ENCODE measurements around the gene SNX25. TPM values are rescaled to one million over a fixed set of nuclear protein-coding genes. Genes with fewer than 3 reads are reported as not detected.

Gene SNX25
- total RNA-seq, 6 experiments from 2014 or later = 8.0 to 13.0 (median 10.5) TPM

DNA sequence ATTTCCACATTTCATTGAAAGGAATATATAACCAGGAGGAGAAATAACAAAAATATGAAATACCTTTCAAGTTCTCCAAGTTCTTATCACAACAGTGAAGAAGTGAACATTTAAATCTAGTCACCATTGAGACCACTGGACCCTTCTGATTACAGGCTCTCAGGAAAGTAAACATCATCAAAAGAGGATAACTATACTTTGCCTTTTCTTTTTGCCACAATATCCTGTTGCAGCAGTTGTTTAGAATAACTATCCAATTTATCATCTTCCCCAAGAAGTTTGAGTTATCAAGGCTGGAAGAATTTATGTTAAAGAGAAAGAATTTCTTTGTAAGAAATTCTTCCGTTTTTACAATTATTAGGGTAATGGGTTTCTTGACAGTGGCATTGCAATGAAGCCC, 182.8 kb downstream of the SNX25 start:
- Histone ChIP-seq H3K4me1 (peaks cover 0 to under 1% (median 0%) of the 10 kb centered on the region in 4 donors), H3K27me3 (no peaks in the 10 kb centered on the region), H3K9me3 (no peaks in the 10 kb centered on the region), H3K4me3 (no peak overlapping the region), H3K36me3 (no peaks in the 10 kb centered on the region), H3K27ac (no peak overlapping the region)
- intact Hi-C loops (cut with DNase I) = loop anchor here in 1 of 2 donors (10.0 kb wide), 1 partner anchor 187 kb away; the partner anchor contains the start of genes CFAP97 and SNX25
- ATAC-seq (no peak), DNase-seq (no peak)
- TF ChIP-seq, protein P1, sequence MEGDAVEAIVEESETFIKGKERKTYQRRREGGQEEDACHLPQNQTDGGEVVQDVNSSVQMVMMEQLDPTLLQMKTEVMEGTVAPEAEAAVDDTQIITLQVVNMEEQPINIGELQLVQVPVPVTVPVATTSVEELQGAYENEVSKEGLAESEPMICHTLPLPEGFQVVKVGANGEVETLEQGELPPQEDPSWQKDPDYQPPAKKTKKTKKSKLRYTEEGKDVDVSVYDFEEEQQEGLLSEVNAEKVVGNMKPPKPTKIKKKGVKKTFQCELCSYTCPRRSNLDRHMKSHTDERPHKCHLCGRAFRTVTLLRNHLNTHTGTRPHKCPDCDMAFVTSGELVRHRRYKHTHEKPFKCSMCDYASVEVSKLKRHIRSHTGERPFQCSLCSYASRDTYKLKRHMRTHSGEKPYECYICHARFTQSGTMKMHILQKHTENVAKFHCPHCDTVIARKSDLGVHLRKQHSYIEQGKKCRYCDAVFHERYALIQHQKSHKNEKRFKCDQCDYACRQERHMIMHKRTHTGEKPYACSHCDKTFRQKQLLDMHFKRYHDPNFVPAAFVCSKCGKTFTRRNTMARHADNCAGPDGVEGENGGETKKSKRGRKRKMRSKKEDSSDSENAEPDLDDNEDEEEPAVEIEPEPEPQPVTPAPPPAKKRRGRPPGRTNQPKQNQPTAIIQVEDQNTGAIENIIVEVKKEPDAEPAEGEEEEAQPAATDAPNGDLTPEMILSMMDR (IDR thresholded peaks at IDR 0.05) = no peak
- no peak for TF ChIP-seq POLR2A (IDR thresholded peaks at IDR 0.05)
- WGBS (ENCODE audit: insufficient coverage, low coverage, low lambda C conversion rate, missing lambda C conversion rate) = 89% methylated on average over 1 of the region's 1 CpG

- Histone ChIP-seq H3K4me1 (peaks cover 0 to 8% (median 4%) of the 10 kb centered on the region in 4 donors), H3K4me3 (peak overlapping the region; percentile 57 to 80 (median 69)), H3K27ac (peak overlapping the region; percentile 100), H3K9me3 (no peaks in the 10 kb centered on the region), H3K27me3 (no peaks in the 10 kb centered on the region), H3K36me3 (peaks cover 0 to 10% (median 2%) of the 10 kb centered on the region in 4 donors)
- 56% methylated on average over 12 of the region's 12 CpGs for WGBS (ENCODE audit: insufficient coverage, low coverage, low lambda C conversion rate, missing lambda C conversion rate)
- TF ChIP-seq, protein P1 (IDR thresholded peaks at IDR 0.05) = no peak
- TF ChIP-seq POLR2A (IDR thresholded peaks at IDR 0.05) = no peak
- no peak for DNase-seq
- intact Hi-C loops (cut with DNase I) = loop anchor here in 1 of 2 donors (10.0 kb wide), 1 partner anchor 190 kb away; the partner anchor contains the start of genes CFAP97 and SNX25
- no peak for ATAC-seq
Observed at GRCh38 chr4:185394568-185395237, 185.3 kb downstream of the SNX25 start.

DNA sequence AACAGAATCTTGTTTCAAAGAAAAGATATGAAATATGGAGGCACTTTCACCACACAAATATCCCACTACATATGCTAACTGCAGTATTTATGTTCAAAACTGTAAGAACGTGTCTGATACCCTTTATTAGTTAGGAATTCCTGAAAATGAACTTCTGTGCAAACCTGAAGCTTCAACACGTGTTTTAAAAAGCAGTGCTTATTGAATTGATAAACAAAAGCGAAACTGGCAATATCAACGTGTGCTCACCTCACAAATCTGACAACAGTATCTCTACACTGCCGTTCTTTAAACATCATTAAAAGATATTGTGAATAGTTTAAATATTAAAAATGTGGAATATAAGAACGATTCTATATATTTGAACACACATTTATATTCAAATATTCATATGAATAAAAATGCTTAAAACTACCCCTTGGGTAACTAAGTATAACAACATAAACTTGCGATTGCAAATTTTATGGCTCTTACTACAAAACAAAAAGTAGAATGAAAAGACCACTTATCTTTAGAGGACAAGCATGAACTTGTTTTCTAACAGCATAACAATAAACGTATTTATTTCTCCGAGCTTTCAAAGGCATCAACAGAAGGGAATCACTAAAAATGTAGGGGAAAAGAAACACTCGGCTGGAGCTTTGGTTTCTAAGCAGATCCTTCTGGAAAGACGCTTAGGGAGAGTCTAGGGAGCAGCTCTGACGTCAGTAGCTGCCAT, 186.0 kb downstream of the SNX25 start, which contains the start of gene LRP2BP:
Gene LRP2BP (minus strand): TSS at position 687 of the 718 bp plus-strand sequence. CDS start 17,738 bp downstream, outside the sequence.
- intact Hi-C loops (cut with DNase I) = loop anchor here in 1 of 2 donors (10.0 kb wide), 1 partner anchor 191 kb away; the partner anchor contains the start of genes CFAP97 and SNX25
- DNase-seq (no peak), ATAC-seq (no peak)
- 1% methylated on average over 11 of the region's 12 CpGs for WGBS (ENCODE audit: insufficient coverage, low coverage, low lambda C conversion rate, missing lambda C conversion rate)
- Histone ChIP-seq H3K9me3 (no peaks in the 10 kb centered on the region), H3K36me3 (peaks cover 0 to 17% (median 4%) of the 10 kb centered on the region in 4 donors), H3K4me3 (peak within 1 kb of the TSS; percentile 57 to 80 (median 69)), H3K27ac (peak within 1 kb of the TSS; percentile 100), H3K4me1 (peaks cover 0 to 8% (median 4%) of the 10 kb centered on the region in 4 donors), H3K27me3 (no peaks in the 10 kb centered on the region)
- TF ChIP-seq POLR2A (IDR thresholded peaks at IDR 0.05) = no peak
- TF ChIP-seq, protein P1 (IDR thresholded peaks at IDR 0.05) = no peak

DNA sequence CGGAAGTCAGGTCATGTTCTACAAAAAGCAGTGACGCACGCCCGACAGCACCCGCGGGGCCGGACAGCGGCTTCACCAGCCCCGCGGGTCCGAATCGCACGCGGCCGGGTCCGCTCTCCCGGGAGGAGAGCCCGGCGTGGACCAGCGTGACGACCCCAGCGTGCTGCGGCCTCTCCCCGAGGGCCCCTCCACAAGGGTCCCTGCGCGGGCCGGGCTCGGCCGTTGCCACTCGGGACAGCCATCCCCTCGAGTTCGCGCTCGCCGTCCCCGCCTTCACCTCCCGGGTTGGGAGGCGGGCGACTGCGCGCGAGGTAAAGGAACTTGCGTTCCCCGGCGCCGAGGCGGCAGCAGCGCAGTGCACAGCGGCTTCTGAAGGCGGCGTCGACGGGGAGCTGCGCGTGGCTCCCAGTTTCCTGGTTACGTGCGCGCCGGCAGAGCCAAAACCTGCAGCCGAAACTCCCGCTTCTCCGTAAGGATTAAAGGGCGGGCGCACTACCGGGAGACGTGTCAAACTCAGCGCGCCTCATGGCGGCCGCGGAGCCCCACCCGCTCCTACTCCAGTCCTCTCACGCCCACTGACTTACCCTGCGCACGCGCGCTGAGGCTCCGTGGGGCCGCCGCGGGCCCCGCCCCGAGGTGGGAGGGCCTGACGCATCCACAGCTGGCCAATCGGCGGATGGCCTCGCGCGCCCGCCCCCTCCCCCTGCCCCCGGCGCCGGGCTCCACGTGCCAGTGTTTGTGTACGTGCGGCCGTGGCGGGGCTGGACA, 186.7 kb downstream of the SNX25 start:
- peak; percentile 84 for TF ChIP-seq POLR2A (IDR thresholded peaks at IDR 0.05)
- TF ChIP-seq, protein P1 (IDR thresholded peaks at IDR 0.05) = no peak
- 0% methylated on average over 19 of the region's 98 CpGs for WGBS (ENCODE audit: insufficient coverage, low coverage, low lambda C conversion rate, missing lambda C conversion rate)
- intact Hi-C loops (cut with DNase I) = loop anchor here in 1 of 2 donors (10.0 kb wide), 1 partner anchor 191 kb away; the partner anchor contains the start of genes CFAP97 and SNX25

More for the DNA sequence above, 186.7 kb downstream of the SNX25 start:
- Histone ChIP-seq H3K27ac (peak overlapping the region; percentile 100), H3K9me3 (no peaks in the 10 kb centered on the region), H3K27me3 (no peaks in the 10 kb centered on the region), H3K4me3 (peak overlapping the region; percentile 57 to 80 (median 69)), H3K36me3 (peaks cover 0 to 24% (median 6%) of the 10 kb centered on the region in 4 donors), H3K4me1 (peaks cover 0 to 8% (median 4%) of the 10 kb centered on the region in 4 donors)
- DNase-seq (peak; percentile 98 to 99 (median 99)), ATAC-seq (peak; percentile 83 to 93 (median 90))
